ENCODE results near the gene TBXA2R.
A peak's percentile ranks its signal among the peaks of the same experiment; 100 is the strongest.
"Not testable (repeated sequence)": the region's sequence is repeated elsewhere in the genome, so short reads cannot be mapped to it uniquely, and the experiment has no call there.

TBXA2R gene

DNA sequence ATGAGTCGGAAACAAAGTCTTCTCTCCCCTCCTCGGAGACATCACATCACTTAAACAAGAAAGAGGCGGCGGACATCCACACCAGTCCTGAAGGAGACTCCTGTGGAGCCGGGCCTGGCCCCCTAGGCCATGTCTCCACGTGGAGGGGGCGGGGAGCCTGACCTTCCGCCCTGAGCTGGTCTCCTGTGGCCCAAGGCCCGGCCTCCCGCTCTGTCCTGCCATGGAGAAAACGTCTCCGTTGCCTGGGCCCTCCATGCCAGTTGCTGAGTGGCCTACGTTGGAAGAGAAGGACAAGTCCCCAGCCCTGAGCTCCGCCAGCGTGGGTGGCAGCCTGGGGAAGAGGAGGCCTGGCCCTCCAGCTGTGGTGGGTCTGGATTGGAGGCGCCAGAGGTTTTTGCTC, 25.4 kb upstream of the TBXA2R start:
- Histone ChIP-seq H3K36me3 (ENCODE audit: control insufficient read depth in 5 of 5, insufficient read depth in 5 of 5, low read length in 5 of 5) (peaks cover 0 to 57% (median 37%) of the 10 kb centered on the region in 5 donors), H3K9ac (ENCODE audit: low read length in 5 of 5) (no peak overlapping the region), H3K27ac (ENCODE audit: low read depth, low read length) (no peak overlapping the region), H3K9me3 (ENCODE audit: control insufficient read depth in 5 of 5, low read length in 5 of 5) (no peaks in the 10 kb centered on the region), H3K4me3 (ENCODE audit: low read depth in 1 of 5, low read length in 5 of 5) (no peak overlapping the region), H3K4me1 (ENCODE audit: control insufficient read depth in 5 of 5, insufficient read depth in 5 of 5, low read length in 5 of 5) (peaks cover 0 to 4% (median 4%) of the 10 kb centered on the region in 5 donors), H3K27me3 (ENCODE audit: control insufficient read depth in 5 of 5, insufficient read depth in 4 of 5, low read length in 5 of 5) (no peaks in the 10 kb centered on the region)

DNA sequence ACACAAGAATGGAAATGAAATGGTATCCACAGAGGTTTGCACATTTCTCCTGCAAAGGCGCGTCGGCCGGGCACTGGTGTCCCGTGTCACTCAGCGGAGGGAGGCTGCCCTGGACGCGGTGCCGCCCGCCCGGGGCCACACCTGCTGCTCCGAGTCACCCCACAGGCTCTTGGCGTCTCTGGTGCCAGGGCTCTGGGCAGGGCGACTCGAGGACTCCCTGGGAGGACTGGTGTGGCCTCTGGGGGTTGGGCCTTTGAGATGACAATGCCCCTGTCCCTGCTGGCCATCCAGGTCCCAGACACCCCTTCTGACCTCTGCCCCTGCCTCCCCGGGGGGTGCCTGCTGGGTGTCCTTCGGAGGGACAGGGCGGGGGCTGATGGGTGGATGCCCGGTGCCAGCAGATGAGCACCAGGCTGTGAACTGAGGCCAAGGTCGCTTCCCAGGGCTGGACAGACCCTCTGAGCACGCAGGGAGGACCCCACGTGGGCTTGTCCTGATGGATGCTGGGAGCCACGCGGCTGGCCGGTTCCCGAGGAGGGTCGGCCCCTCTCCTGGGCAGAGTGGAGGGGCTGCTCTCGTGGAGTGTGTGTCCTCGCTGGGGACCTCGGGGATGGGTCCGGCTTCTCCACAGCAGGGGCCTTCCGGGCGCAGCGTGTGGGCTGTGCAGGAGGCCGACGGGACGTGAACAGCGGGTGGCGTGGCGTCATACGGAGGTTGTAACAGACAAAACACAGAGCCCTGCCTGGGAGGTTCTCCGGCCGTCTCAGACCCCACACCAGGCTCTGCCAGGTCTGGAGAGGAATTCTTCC, 24.6 kb upstream of the TBXA2R start:
- Histone ChIP-seq H3K27me3 (ENCODE audit: control insufficient read depth in 5 of 5, insufficient read depth in 4 of 5, low read length in 5 of 5) (no peaks in the 10 kb centered on the region), H3K9me3 (ENCODE audit: control insufficient read depth in 5 of 5, low read length in 5 of 5) (no peaks in the 10 kb centered on the region), H3K4me1 (ENCODE audit: control insufficient read depth in 5 of 5, insufficient read depth in 5 of 5, low read length in 5 of 5) (peaks cover 1 to 7% (median 5%) of the 10 kb centered on the region in 5 donors), H3K36me3 (ENCODE audit: control insufficient read depth in 5 of 5, insufficient read depth in 5 of 5, low read length in 5 of 5) (peaks cover 0 to 49% (median 29%) of the 10 kb centered on the region in 5 donors), H3K9ac (ENCODE audit: low read length in 5 of 5) (no peak overlapping the region), H3K27ac (ENCODE audit: low read depth, low read length) (no peak overlapping the region), H3K4me3 (ENCODE audit: low read depth in 1 of 5, low read length in 5 of 5) (no peak overlapping the region)

DNA sequence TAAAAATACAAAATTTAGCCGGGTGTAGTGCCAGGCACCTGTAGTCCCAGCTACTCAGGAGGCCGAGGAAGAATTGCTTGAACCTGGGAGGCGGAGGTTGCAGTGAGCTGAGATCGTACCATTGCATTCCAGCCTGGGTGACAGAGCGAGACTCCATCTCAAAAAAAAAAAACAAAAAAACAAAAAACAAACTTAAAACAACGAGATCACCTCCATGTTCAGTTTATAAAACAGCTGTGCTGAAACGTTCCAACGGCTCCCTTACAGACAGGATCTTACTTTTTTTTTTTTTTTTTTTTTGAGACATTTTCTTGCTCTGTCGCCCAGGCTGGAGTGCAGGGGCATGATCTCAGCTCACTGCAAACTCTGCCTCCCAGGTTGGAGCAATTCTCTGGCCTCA, 22.1 kb upstream of the TBXA2R start:
- H3K9ac ChIP-seq (ENCODE audit: low read length in 5 of 5); H3K27ac ChIP-seq (ENCODE audit: low read depth, low read length); H3K27me3 ChIP-seq (ENCODE audit: control insufficient read depth in 5 of 5, insufficient read depth in 4 of 5, low read length in 5 of 5); H3K9me3 ChIP-seq (ENCODE audit: control insufficient read depth in 5 of 5, low read length in 5 of 5); H3K4me3 ChIP-seq (ENCODE audit: low read depth in 1 of 5, low read length in 5 of 5): not testable (repeated sequence)
- Histone ChIP-seq H3K4me1 (ENCODE audit: control insufficient read depth in 5 of 5, insufficient read depth in 5 of 5, low read length in 5 of 5) (peaks cover 5 to 28% (median 24%) of the 10 kb centered on the region in 5 donors), H3K36me3 (ENCODE audit: control insufficient read depth in 5 of 5, insufficient read depth in 5 of 5, low read length in 5 of 5) (peaks cover 0 to 37% (median 25%) of the 10 kb centered on the region in 5 donors)

DNA sequence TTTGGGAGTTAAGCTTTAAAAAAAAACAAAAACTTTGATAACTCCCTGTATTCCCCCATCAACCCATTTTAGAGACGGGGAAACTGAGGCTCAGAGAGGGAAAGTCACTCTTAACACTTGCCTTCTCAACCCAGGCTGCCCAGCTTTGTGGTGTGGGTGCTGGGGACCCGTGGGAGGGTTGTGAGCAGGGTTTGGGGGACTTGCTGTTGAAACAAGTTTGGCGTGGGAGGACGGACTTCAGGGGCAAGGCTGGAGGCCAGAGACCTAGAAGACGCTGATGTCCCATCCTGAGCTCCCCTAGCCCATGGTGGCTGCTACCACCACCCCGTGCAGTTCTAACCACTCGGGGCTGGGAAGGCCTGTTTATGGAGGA, 20.7 kb upstream of the TBXA2R start:
- Histone ChIP-seq H3K27ac (ENCODE audit: low read depth, low read length) (no peak overlapping the region), H3K4me3 (ENCODE audit: low read depth in 1 of 5, low read length in 5 of 5) (peak overlapping the region in 2 of 5 donors; percentile 92 to 95), H3K4me1 (ENCODE audit: control insufficient read depth in 5 of 5, insufficient read depth in 5 of 5, low read length in 5 of 5) (peaks cover 5 to 28% (median 24%) of the 10 kb centered on the region in 5 donors), H3K9ac (ENCODE audit: low read length in 5 of 5) (no peak overlapping the region), H3K27me3 (ENCODE audit: control insufficient read depth in 5 of 5, insufficient read depth in 4 of 5, low read length in 5 of 5) (no peaks in the 10 kb centered on the region), H3K9me3 (ENCODE audit: control insufficient read depth in 5 of 5, low read length in 5 of 5) (no peaks in the 10 kb centered on the region), H3K36me3 (ENCODE audit: control insufficient read depth in 5 of 5, insufficient read depth in 5 of 5, low read length in 5 of 5) (peaks cover 0 to 37% (median 29%) of the 10 kb centered on the region in 5 donors)

DNA sequence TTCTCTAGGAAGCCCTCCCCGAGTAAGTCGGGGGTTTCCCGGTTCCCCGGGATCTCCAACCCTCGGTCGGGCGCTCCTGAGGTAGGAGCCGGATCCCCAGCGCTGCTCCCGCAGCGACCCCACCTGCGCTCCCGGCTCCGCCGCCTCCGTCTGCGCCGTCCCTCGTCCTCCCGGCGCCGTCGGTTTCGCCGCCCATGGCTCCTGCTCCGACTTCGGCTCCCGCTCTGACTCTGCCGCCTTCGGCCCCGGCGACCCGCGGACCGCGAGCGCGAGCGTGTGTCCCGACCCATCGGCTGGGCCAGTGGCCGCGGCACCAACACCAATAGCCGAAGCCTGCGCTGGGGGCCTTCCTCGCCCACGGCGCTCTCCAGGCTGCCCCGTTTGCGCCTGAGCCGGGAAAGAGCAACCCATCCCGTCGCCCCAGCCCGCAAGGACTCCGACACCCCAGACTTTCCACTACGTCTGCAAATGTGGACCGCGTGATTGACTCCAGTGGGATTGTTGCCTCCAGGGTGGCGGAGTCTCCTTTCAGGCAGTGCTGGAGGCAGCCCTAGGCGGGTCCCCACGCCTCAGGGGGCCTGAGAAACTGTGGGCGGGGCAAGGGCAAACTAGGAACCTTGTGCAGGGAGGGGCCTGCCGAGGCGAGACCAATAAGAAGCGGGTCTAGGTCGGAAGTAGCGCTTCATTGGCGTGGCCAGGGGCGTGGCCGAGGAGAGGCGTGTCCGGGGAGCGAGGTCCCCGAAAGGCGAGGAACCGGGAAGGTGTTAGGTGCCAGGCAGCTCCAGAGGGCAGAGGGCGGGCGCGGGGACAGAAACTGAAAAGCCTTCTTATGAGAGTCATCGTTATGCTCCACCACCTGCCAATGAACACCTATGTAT, 20.0 kb upstream of the TBXA2R start, which contains the start of gene CACTIN:
CACTIN (minus strand) TSS at position 318 of the 878 bp plus-strand sequence; CDS start at position 290, 28 bp downstream.
- Histone ChIP-seq H3K4me1 (ENCODE audit: control insufficient read depth in 5 of 5, insufficient read depth in 5 of 5, low read length in 5 of 5) (peaks cover 5 to 28% (median 24%) of the 10 kb centered on the region in 5 donors), H3K9ac (ENCODE audit: low read length in 5 of 5) (peak within 1 kb of the TSS; percentile 32 to 99 (median 97)), H3K4me3 (ENCODE audit: low read depth in 1 of 5, low read length in 5 of 5) (peak within 1 kb of the TSS; percentile 92 to 99 (median 93)), H3K36me3 (ENCODE audit: control insufficient read depth in 5 of 5, insufficient read depth in 5 of 5, low read length in 5 of 5) (peaks cover 0 to 37% (median 27%) of the 10 kb centered on the region in 5 donors), H3K27me3 (ENCODE audit: control insufficient read depth in 5 of 5, insufficient read depth in 4 of 5, low read length in 5 of 5) (no peaks in the 10 kb centered on the region), H3K9me3 (ENCODE audit: control insufficient read depth in 5 of 5, low read length in 5 of 5) (no peaks in the 10 kb centered on the region), H3K27ac (ENCODE audit: low read depth, low read length) (peak within 1 kb of the TSS; percentile 93)

DNA sequence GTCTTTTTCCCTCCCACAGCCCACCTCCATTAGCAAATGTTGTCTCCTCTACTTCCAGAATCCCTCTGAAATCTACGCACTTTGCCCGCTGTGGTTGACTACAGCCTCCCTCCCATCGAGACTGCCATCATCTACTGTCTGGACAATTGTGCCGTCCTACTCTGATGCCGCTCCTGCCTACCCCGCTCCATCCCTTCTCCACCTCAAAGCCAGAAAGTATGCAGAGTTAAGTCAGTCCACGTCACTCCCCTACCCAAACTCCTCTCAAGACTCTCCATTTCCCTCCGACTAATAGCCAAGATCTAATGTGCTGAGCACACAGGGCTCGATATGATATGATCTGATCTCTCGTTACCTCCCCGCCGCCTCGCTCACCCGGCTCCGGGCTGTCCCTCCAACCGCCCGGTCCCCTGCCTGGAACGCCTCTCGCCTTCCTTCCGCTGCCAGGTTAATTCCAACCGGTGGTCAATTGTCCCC, 19.4 kb upstream of the TBXA2R start:
- H3K27me3 ChIP-seq (ENCODE audit: control insufficient read depth in 5 of 5, insufficient read depth in 4 of 5, low read length in 5 of 5), result no peaks in the 10 kb centered on the region
- peaks cover 5 to 28% (median 24%) of the 10 kb centered on the region in 5 donors for H3K4me1 ChIP-seq (ENCODE audit: control insufficient read depth in 5 of 5, insufficient read depth in 5 of 5, low read length in 5 of 5)
- peaks cover 0 to 37% (median 25%) of the 10 kb centered on the region in 5 donors for H3K36me3 ChIP-seq (ENCODE audit: control insufficient read depth in 5 of 5, insufficient read depth in 5 of 5, low read length in 5 of 5)
- no peaks in the 10 kb centered on the region for H3K9me3 ChIP-seq (ENCODE audit: control insufficient read depth in 5 of 5, low read length in 5 of 5)
- peak overlapping the region; percentile 93 for H3K27ac ChIP-seq (ENCODE audit: low read depth, low read length)
- H3K9ac ChIP-seq (ENCODE audit: low read length in 5 of 5), result peak overlapping the region; percentile 32 to 99 (median 97)
- H3K4me3 ChIP-seq (ENCODE audit: low read depth in 1 of 5, low read length in 5 of 5), result peak overlapping the region; percentile 92 to 99 (median 93)

DNA sequence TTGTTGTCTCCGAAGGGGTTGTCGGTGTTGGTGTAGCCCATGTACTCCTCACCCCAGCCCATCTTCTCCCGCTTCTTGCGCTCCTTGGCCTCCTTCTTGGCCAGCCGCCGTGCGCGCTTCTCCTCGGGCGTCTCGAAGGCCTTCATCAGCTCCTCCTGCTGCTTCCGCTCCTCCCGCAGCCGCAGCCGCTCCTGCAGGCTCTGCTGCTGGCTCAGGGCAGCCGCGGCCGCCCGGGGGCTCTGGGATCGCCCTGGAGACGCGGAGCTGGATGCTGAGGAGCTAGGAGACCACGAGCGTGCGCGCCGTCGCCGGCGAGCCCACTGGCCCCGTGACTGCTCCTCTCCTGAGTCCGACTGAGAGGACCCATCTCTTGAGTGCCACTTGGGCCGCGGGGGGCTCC, 17.0 kb upstream of the TBXA2R start:
- H3K36me3 ChIP-seq (ENCODE audit: control insufficient read depth in 5 of 5, insufficient read depth in 5 of 5, low read length in 5 of 5), result peaks cover 0 to 49% (median 22%) of the 10 kb centered on the region in 5 donors
- no peaks in the 10 kb centered on the region for H3K9me3 ChIP-seq (ENCODE audit: control insufficient read depth in 5 of 5, low read length in 5 of 5)
- peak overlapping the region in 1 of 5 donors; percentile 39 for H3K9ac ChIP-seq (ENCODE audit: low read length in 5 of 5)
- H3K4me1 ChIP-seq (ENCODE audit: control insufficient read depth in 5 of 5, insufficient read depth in 5 of 5, low read length in 5 of 5), result peaks cover 5 to 28% (median 24%) of the 10 kb centered on the region in 5 donors
- H3K27ac ChIP-seq (ENCODE audit: low read depth, low read length), result no peak overlapping the region
- no peaks in the 10 kb centered on the region for H3K27me3 ChIP-seq (ENCODE audit: control insufficient read depth in 5 of 5, insufficient read depth in 4 of 5, low read length in 5 of 5)
- H3K4me3 ChIP-seq (ENCODE audit: low read depth in 1 of 5, low read length in 5 of 5), result no peak overlapping the region

DNA sequence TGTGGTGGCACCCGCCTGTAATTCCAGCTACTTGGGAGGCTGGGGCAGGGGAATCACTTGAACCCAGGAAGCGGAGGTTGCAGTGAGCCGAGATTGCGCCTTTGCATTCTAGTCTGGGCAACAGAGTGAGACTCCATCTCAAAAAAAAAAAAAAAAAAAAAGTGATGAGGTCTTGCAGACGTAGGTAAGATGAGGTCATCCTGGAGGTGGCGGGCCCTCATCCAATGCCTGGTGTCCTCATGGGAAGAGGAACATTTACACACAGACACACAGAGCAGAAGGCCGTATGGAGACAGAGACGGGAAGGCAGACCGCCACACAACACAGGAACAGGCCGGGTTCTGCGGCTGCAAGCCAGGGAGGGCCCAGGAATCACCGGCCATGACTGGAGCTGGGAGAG, 15.5 kb upstream of the TBXA2R start:
- peaks cover 5 to 33% (median 27%) of the 10 kb centered on the region in 5 donors for H3K4me1 ChIP-seq (ENCODE audit: control insufficient read depth in 5 of 5, insufficient read depth in 5 of 5, low read length in 5 of 5)
- H3K4me3 ChIP-seq (ENCODE audit: low read depth in 1 of 5, low read length in 5 of 5), result no peak overlapping the region
- H3K9me3 ChIP-seq (ENCODE audit: control insufficient read depth in 5 of 5, low read length in 5 of 5), result no peaks in the 10 kb centered on the region
- H3K27me3 ChIP-seq (ENCODE audit: control insufficient read depth in 5 of 5, insufficient read depth in 4 of 5, low read length in 5 of 5), result no peaks in the 10 kb centered on the region
- H3K27ac ChIP-seq (ENCODE audit: low read depth, low read length), result no peak overlapping the region
- H3K9ac ChIP-seq (ENCODE audit: low read length in 5 of 5), result no peak overlapping the region
- peaks cover 0 to 55% (median 22%) of the 10 kb centered on the region in 5 donors for H3K36me3 ChIP-seq (ENCODE audit: control insufficient read depth in 5 of 5, insufficient read depth in 5 of 5, low read length in 5 of 5)

DNA sequence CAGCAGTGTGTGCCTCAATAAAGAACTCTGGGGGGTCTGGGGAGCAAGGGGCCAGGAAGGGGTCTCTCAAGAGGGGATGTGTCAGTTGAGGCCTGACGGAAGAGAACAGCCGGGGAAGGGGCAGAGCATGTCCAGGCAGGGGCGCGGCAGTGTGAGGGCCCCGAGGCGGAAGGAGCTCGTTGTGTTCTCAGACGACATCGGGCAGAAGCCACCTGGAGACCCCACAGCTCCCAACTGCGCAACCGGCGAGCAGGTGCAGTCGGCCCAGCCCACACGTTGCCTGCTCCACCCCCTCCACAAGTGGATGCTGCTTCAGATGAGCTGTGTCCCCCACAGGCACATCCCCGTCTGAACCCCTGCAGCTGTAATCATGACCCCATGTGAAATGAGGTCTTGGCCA, 15.0 kb upstream of the TBXA2R start:
- Histone ChIP-seq H3K4me1 (ENCODE audit: control insufficient read depth in 5 of 5, insufficient read depth in 5 of 5, low read length in 5 of 5) (peaks cover 4 to 31% (median 25%) of the 10 kb centered on the region in 5 donors), H3K4me3 (ENCODE audit: low read depth in 1 of 5, low read length in 5 of 5) (no peak overlapping the region)

More for the DNA sequence above, 15.0 kb upstream of the TBXA2R start:
- H3K36me3 ChIP-seq (ENCODE audit: control insufficient read depth in 5 of 5, insufficient read depth in 5 of 5, low read length in 5 of 5), result peaks cover 0 to 58% (median 25%) of the 10 kb centered on the region in 5 donors
- H3K9me3 ChIP-seq (ENCODE audit: control insufficient read depth in 5 of 5, low read length in 5 of 5), result no peaks in the 10 kb centered on the region
- H3K27me3 ChIP-seq (ENCODE audit: control insufficient read depth in 5 of 5, insufficient read depth in 4 of 5, low read length in 5 of 5), result no peaks in the 10 kb centered on the region
- no peak overlapping the region for H3K9ac ChIP-seq (ENCODE audit: low read length in 5 of 5)
- no peak overlapping the region for H3K27ac ChIP-seq (ENCODE audit: low read depth, low read length)

All from subcutaneous abdominal adipose tissue (tissue), 5 donors.